DMS114 treated with DMSO at 0.1 percent for 48 hours (cell line): Measurements from ENCODE around the gene ARHGAP40.
A peak's percentile ranks its signal among the peaks of the same experiment; 100 is the strongest.

ENCODE experiments used
- DNase-seq: peaks from one replicate; lab custom pipeline; 2025; ENCODE audit not compliant: unreplicated experiment; lab: John Stamatoyannopoulos, UW

ARHGAP40 gene

GRCh38 chr20:38649275-38649891 lies 47.8 kb downstream of the ARHGAP40 start:
- peak; percentile 24 for DNase-seq

- DNase-seq, result no peak
These were observed 48.4 kb downstream of the ARHGAP40 start for GRCh38 chr20:38650010-38650409.

- DNase-seq, result no peak
These were observed 49.5 kb downstream of the ARHGAP40 start for GRCh38 chr20:38651154-38651553.

GRCh38 chr20:38651562-38651961 lies 50.0 kb downstream of the ARHGAP40 start:
- no peak for DNase-seq

- no peak for DNase-seq
These were observed 51.4 kb downstream of the ARHGAP40 start for GRCh38 chr20:38652995-38653394.

GRCh38 chr20:38657390-38657789 lies 55.8 kb downstream of the ARHGAP40 start:
- no peak for DNase-seq

GRCh38 chr20:38658879-38659596 lies 57.4 kb downstream of the ARHGAP40 start:
- DNase-seq, result no peak

- DNase-seq, result no peak
These were observed 57.9 kb downstream of the ARHGAP40 start for GRCh38 chr20:38659597-38659880.

GRCh38 chr20:38660429-38660828 lies 58.8 kb downstream of the ARHGAP40 start:
- no peak for DNase-seq

GRCh38 chr20:38663660-38664059 lies 62.1 kb downstream of the ARHGAP40 start:
- DNase-seq, result no peak

GRCh38 chr20:38664284-38664683 lies 62.7 kb downstream of the ARHGAP40 start:
- no peak for DNase-seq

GRCh38 chr20:38665094-38665493 lies 63.5 kb downstream of the ARHGAP40 start:
- DNase-seq, result no peak

GRCh38 chr20:38665506-38666285 lies 64.1 kb downstream of the ARHGAP40 start:
- no peak for DNase-seq

- no peak for DNase-seq
These were observed 65.9 kb downstream of the ARHGAP40 start for GRCh38 chr20:38667417-38667956.

- DNase-seq, result no peak
These were observed 68.1 kb downstream of the ARHGAP40 start for GRCh38 chr20:38669688-38670087.

GRCh38 chr20:38670786-38671185 lies 69.2 kb downstream of the ARHGAP40 start:
- no peak for DNase-seq

- DNase-seq, result no peak
These were observed 69.6 kb downstream of the ARHGAP40 start for GRCh38 chr20:38671186-38671585.

- no peak for DNase-seq
These were observed 70.2 kb downstream of the ARHGAP40 start for GRCh38 chr20:38671701-38672292.

GRCh38 chr20:38672504-38672903 lies 70.9 kb downstream of the ARHGAP40 start:
- no peak for DNase-seq

- DNase-seq, result no peak
These were observed 71.7 kb downstream of the ARHGAP40 start for GRCh38 chr20:38673261-38673660.

GRCh38 chr20:38673725-38674091 lies 72.1 kb downstream of the ARHGAP40 start:
- no peak for DNase-seq
